Measurements from ENCODE around the gene WDSUB1.

The WDSUB1 gene

DNA sequence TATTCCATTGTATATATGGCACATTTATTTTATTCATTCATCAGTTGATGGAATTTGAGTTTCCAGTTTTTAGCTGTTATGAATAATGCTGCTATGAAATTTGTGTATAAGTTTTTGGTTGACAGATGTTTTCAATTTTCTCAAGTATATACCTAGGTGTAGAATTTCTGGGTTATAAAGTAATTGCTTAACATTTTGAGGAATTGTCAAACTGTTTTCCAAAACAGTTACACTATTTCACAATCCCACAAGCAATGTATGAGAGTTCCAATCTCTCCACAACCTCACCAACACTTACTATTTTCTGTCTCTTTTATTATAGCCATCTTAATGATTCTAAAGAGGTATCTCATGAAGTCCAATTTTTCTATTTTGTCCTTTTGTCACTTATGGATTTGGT lies 12.5 kb upstream of the WDSUB1 start:
- H3K4me3 ChIP-seq (ENCODE audit: low read depth, low read length), result no peak overlapping the region
- no peak for TF ChIP-seq CTCF (IDR thresholded peaks at IDR 0.05; ENCODE audit: low read depth, low read length)
- DNase-seq (ENCODE audit: low read depth, low spot score), result no peak
- in situ Hi-C loops (cut with HindIII; ENCODE audit: low sequenced_read_pairs), result no loop called here

- no peak for DNase-seq (ENCODE audit: low read depth, low spot score)
- no peak for TF ChIP-seq CTCF (IDR thresholded peaks at IDR 0.05; ENCODE audit: low read depth, low read length)
- in situ Hi-C loops (cut with HindIII; ENCODE audit: low sequenced_read_pairs), result no loop called here
- no peak overlapping the region for H3K4me3 ChIP-seq (ENCODE audit: low read depth, low read length)
Measured at GRCh38 chr2:159297042-159297707, 10.7 kb upstream of the WDSUB1 start.

- in situ Hi-C loops (cut with HindIII; ENCODE audit: low sequenced_read_pairs), result no loop called here
- TF ChIP-seq CTCF (IDR thresholded peaks at IDR 0.05; ENCODE audit: low read depth, low read length), result no peak
- DNase-seq (ENCODE audit: low read depth, low spot score), result no peak
- H3K4me3 ChIP-seq (ENCODE audit: low read depth, low read length), result no peak overlapping the region
Measured at GRCh38 chr2:159292157-159292556, 5.7 kb upstream of the WDSUB1 start.

GRCh38 chr2:159290289-159290907 lies 3.9 kb upstream of the WDSUB1 start:
- H3K4me3 ChIP-seq (ENCODE audit: low read depth, low read length), result no peak overlapping the region
- peak; percentile 91 for DNase-seq (ENCODE audit: low read depth, low spot score)

DNA sequence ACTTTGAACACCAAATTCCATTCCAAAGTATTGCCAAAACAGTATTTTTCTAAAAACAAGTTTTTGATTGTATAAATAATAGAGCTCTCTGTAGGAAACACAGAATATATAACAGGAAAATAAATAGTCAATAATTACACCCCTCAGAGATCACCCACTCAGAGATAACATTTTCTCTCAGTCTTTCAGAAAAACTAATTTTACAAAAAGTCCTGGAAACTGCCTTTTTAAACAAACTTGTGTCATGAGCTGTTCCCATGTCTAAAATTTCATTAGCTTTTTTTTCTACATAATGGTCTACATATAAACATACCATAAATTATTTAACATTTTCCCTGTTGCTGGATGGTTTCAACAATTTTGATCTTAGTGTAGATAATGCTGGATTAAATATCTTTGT lies 1.2 kb upstream of the WDSUB1 start:
- no peak overlapping the region for H3K4me3 ChIP-seq (ENCODE audit: low read depth, low read length)
- in situ Hi-C loops (cut with HindIII; ENCODE audit: low sequenced_read_pairs), result no loop called here
- TF ChIP-seq CTCF (IDR thresholded peaks at IDR 0.05; ENCODE audit: low read depth, low read length), result no peak
- DNase-seq (ENCODE audit: low read depth, low spot score), result no peak

More at GRCh38 chr2:159290289-159290907, 3.9 kb upstream of the WDSUB1 start:
- in situ Hi-C loops (cut with HindIII; ENCODE audit: low sequenced_read_pairs), result no loop called here
- TF ChIP-seq CTCF (IDR thresholded peaks at IDR 0.05; ENCODE audit: low read depth, low read length), result no peak

DNA sequence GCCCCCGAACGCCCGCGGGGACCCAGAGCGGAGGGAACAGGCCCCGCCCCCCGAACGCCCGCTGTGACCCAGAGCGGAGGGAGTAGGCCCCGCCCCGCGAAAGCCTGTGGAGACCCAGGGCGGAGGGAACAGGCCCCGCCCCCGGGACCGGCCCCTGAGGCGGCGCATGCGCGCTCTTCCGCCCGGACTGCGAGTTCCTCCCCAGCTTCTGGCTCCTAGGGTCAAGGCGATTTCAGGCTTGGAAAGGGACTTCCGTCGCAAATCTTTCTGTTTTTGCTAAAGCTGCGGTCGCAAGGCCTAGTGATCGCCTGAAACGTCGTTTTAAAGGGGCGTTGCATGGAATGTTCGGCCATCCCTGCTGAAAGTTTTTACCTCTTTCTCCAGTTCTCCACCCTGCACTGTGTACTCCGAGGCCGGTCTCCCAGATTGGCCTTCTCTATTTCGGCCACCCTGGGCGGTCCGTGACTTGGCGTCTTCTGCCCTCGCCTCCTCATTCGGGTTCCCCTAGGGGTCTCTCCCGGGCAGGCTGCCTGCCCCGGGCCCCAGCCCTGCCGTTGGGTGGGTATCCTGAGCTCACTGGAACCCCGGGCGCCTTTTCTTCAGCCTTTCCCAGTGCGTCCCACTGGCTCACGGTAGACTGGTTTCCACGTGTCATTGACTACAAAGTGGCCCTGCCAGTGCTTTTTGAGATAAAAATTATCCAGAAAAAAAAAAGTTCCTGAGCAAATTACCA lies 372 bp upstream of the WDSUB1 start:
- TF ChIP-seq CTCF (IDR thresholded peaks at IDR 0.05; ENCODE audit: low read depth, low read length), result no peak
- DNase-seq (ENCODE audit: low read depth, low spot score), result peak; percentile 94
- in situ Hi-C loops (cut with HindIII; ENCODE audit: low sequenced_read_pairs), result no loop called here
- peak overlapping the region; percentile 79 for H3K4me3 ChIP-seq (ENCODE audit: low read depth, low read length)
